HCT116 (cell line): Measurements from ENCODE around the gene SND1. TPM values are rescaled to one million over a fixed set of nuclear protein-coding genes. Genes with fewer than 3 reads are reported as not detected.

Experiments used
- ATAC-seq: fragments of 200-7000 bp; cut with Tn5 transposase; 2 replicates; pipeline ENCODE4 v1.9.1; 2020; ENCODE audit warnings: mild to moderate bottlenecking, moderate library complexity
- BruUV-seq: library from RNA; stranded (reverse); fragments of 400-500 nt; replicated peaks from 2 replicates; lab custom pipeline; 2021; lab: Mats Ljungman, UMichigan
- CTCF ChIA-PET: fragments of 300-600 bp; sonication (Branson Sonifier 250); formaldehyde crosslinking; loops from one replicate; lab custom pipeline; 2021; ENCODE audit warnings: antibody characterized with exemption; lab: Charles Lee
- POLR2A ChIA-PET: fragments of 300-600, 350-600 bp; sonication (Branson Sonifier 250); formaldehyde crosslinking; loops from one replicate; lab custom pipeline; 2021; ENCODE audit warnings: antibody characterized with exemption; lab: Charles Lee
- RAD21 ChIA-PET, 2 experiments: fragments of 300-600 bp; sonication (Branson Sonifier 250); formaldehyde crosslinking; loops; one replicate each; lab custom pipeline; 2023; ENCODE audit warnings: low total read pairs in 2 of 2; ENCODE audit not compliant: uncharacterized antibody in 2 of 2, unreplicated experiment in 2 of 2, low non-redundant PET in 1 of 2; lab: Charles Lee
- DNase-seq: peaks from one replicate; pipeline ENCODE4 v3.0.0-alpha.2; 2010; ENCODE audit warnings: low read depth, low spot score
- H2AFZ ChIP-seq: fragments of 200-600 bp; shearing (Covaris generic), sonication (generic); 2 replicates; pipeline ENCODE4 v1.6.1; 2017; ENCODE audit warnings: low read depth, mixed run types, mixed read lengths, antibody characterized with exemption, low read length; ENCODE audit not compliant: poor library complexity, severe bottlenecking
- H3K27ac ChIP-seq: 2 replicates; pipeline ENCODE4 v1.5.1; 2012; ENCODE audit warnings: low read depth, low read length
- H3K27me3 ChIP-seq: fragments of 200-600 bp; sonication (generic); 2 replicates; pipeline ENCODE4 v1.6.1; 2016; ENCODE audit warnings: mixed run types, low read length, mixed read lengths; ENCODE audit not compliant: insufficient read depth
- H3K36me3 ChIP-seq, 2 experiments: fragments of 200-500 bp in 1 of 2; fragments of 200-600 bp in 1 of 2; sonication (Bioruptor generic) in 1 of 2; sonication (generic) in 1 of 2; 2 replicates each; pipeline versions ENCODE4 v1.5.1 to v1.6.1; 2014 to 2016; ENCODE audit warnings: low read length in 2 of 2, inconsistent platforms in 1 of 2, mixed read lengths in 1 of 2, mixed run types in 1 of 2; ENCODE audit not compliant: insufficient read depth in 2 of 2, control insufficient read depth in 1 of 2
- H3K4me1 ChIP-seq, 2 experiments: fragments of 200-600 bp in 1 of 2; sonication (generic) in 1 of 2; 2 replicates each; pipeline versions ENCODE4 v1.5.1 to v1.6.1; 2012 to 2017; ENCODE audit warnings: low read length in 2 of 2, inconsistent platforms in 1 of 2, mild to moderate bottlenecking in 1 of 2, mixed read lengths in 1 of 2, mixed run types in 1 of 2, moderate library complexity in 1 of 2; ENCODE audit not compliant: insufficient read depth in 2 of 2, control insufficient read depth in 1 of 2
- H3K4me2 ChIP-seq: fragments of 200-600 bp; sonication (generic); 2 replicates; pipeline ENCODE4 v1.6.1; 2017; ENCODE audit warnings: mixed run types, low read length, mixed read lengths
- H3K4me3 ChIP-seq, 2 experiments: fragments of 200-600 bp in 1 of 2; sonication (generic) in 1 of 2; replicated peaks in 1 of 2; 2 replicates each; pipeline ENCODE4 v1.5.1; 2011 to 2016; ENCODE audit warnings: low read length in 2 of 2, control low read depth in 1 of 2, low read depth in 1 of 2, mild to moderate bottlenecking in 1 of 2, mixed read lengths in 1 of 2, mixed run types in 1 of 2
- H3K79me2 ChIP-seq: fragments of 200-600 bp; sonication (generic); 2 replicates; pipeline ENCODE4 v1.6.1; 2017; ENCODE audit warnings: mild to moderate bottlenecking, mixed run types, low read length, moderate library complexity, mixed read lengths; ENCODE audit not compliant: insufficient read depth
- H3K9ac ChIP-seq: fragments of 200-600 bp; sonication (generic); 2 replicates; pipeline ENCODE4 v1.6.1; 2016; ENCODE audit warnings: low read length, mixed read lengths
- H3K9me2 ChIP-seq: fragments of 200-600 bp; sonication (generic), shearing (Covaris generic); 2 replicates; pipeline ENCODE4 v1.6.1; 2017; ENCODE audit warnings: mixed run types, mild to moderate bottlenecking, moderate library complexity; ENCODE audit not compliant: insufficient read depth
- H3K9me3 ChIP-seq, 2 experiments: fragments of 200-500 bp in 1 of 2; fragments of 200-600 bp in 1 of 2; sonication (Bioruptor generic) in 1 of 2; sonication (generic) in 1 of 2; 2 replicates each; pipeline ENCODE4 v1.6.1; 2014 to 2017; ENCODE audit warnings: low read length in 2 of 2, mixed read lengths in 2 of 2, inconsistent platforms in 1 of 2, low read depth in 1 of 2, mild to moderate bottlenecking in 1 of 2, mixed run types in 1 of 2, moderate library complexity in 1 of 2; ENCODE audit not compliant: control insufficient read depth in 1 of 2, insufficient read depth in 1 of 2
- H4K20me1 ChIP-seq: fragments of 200-600 bp; sonication (generic), shearing (Covaris generic); 2 replicates; pipeline ENCODE4 v1.6.1; 2017; ENCODE audit warnings: mixed run types, mild to moderate bottlenecking, moderate library complexity; ENCODE audit not compliant: insufficient read depth
- CBX3 ChIP-seq: IDR thresholded peaks from 2 replicates; pipeline ENCODE4 v1.6.1; 2012; ENCODE audit warnings: low read depth
- CEBPB ChIP-seq: IDR thresholded peaks from 2 replicates; pipeline ENCODE4 v1.6.1; 2012; ENCODE audit warnings: low read depth
- CTCF ChIP-seq, 3 experiments: fragments of 200-600 bp in 1 of 3; sonication (generic) in 1 of 3; IDR thresholded peaks in 2 of 3; conservative IDR thresholded peaks in 1 of 3; 2 replicates each; pipeline ENCODE4 v1.5.1; 2012 to 2017; ENCODE audit warnings: low read depth in 2 of 3, low read length in 2 of 3, antibody characterized with exemption in 1 of 3, borderline replicate concordance in 1 of 3, control low read depth in 1 of 3, mild to moderate bottlenecking in 1 of 3, mixed read lengths in 1 of 3, mixed run types in 1 of 3, moderate library complexity in 1 of 3; ENCODE audit not compliant: insufficient read depth in 1 of 3
- EZH2 ChIP-seq: fragments of 200-600 bp; sonication (generic); IDR thresholded peaks from 2 replicates; pipeline ENCODE4 v1.6.1; 2017; ENCODE audit warnings: antibody characterized with exemption, mixed run types
- EZH2phosphoT487 ChIP-seq: fragments of 200-600 bp; IDR thresholded peaks from 2 replicates; pipeline ENCODE4 v1.6.1; 2018; ENCODE audit warnings: antibody characterized with exemption, borderline replicate concordance
- FOSL1 ChIP-seq: IDR thresholded peaks from 2 replicates; pipeline ENCODE4 v1.6.1; 2012; ENCODE audit warnings: low read depth
- JUND ChIP-seq: IDR thresholded peaks from 2 replicates; pipeline ENCODE4 v1.6.1; 2012
- MAX ChIP-seq: IDR thresholded peaks from 2 replicates; pipeline ENCODE4 v1.6.1; 2012
- POLR2A ChIP-seq: IDR thresholded peaks from 2 replicates; pipeline ENCODE4 v1.7.0; 2011; ENCODE audit warnings: borderline replicate concordance; ENCODE audit not compliant: insufficient read depth, insufficient read length; ENCODE audit errors: extremely low read depth
- POLR2AphosphoS5 ChIP-seq: IDR thresholded peaks from 2 replicates; pipeline ENCODE4 v1.6.1; 2011; ENCODE audit warnings: mild to moderate bottlenecking, low read depth, low read length, moderate library complexity
- RAD21 ChIP-seq: IDR thresholded peaks from 2 replicates; pipeline ENCODE4 v1.6.1; 2012; ENCODE audit warnings: low read depth, mild to moderate bottlenecking
- REST ChIP-seq: IDR thresholded peaks from 2 replicates; pipeline ENCODE4 v1.6.1; 2012; ENCODE audit warnings: low read depth
- SRF ChIP-seq: IDR thresholded peaks from 2 replicates; pipeline ENCODE4 v1.6.1; 2012; ENCODE audit warnings: low read depth
- ZFX ChIP-seq: fragments of 450-650 bp; IDR thresholded peaks from 2 replicates; pipeline ENCODE4 v1.6.1; 2017
- intact Hi-C: fragments of 100-400 bp; cut with micrococcal nuclease; formaldehyde crosslinking; loops from 2 replicates; pipeline ENCODE4 v1.10.0; 2022
- total RNA-seq: library from RNA; stranded (reverse); gene quantifications from one replicate; pipeline ENCODE4 v1.2.1, GENCODE V29; 2021; ENCODE audit not compliant: unreplicated experiment

The SND1 gene
- total RNA-seq, 1 experiment from 2014 or later = 169 TPM

GRCh38 chr7:127973832-127974231 is 321.8 kb downstream of the SND1 start:
- Histone ChIP-seq H3K9me2 (no peaks in the 10 kb centered on the region), H3K27me3 (no peaks in the 10 kb centered on the region), H3K4me3 (no peak overlapping the region), H4K20me1 (no peaks in the 10 kb centered on the region), H2AFZ (no peak overlapping the region), H3K4me1 (no peaks in the 10 kb centered on the region), H3K4me2 (no peak overlapping the region), H3K79me2 (no peaks in the 10 kb centered on the region), H3K9ac (no peak overlapping the region), H3K36me3 (peaks cover 0 to 21% of the 10 kb centered on the region in 2 experiments; a peak in 2 of 4 replicates), H3K9me3 (peaks cover 0 to 6% of the 10 kb centered on the region in 2 experiments; a peak in 1 of 4 replicates), H3K27ac (no peak overlapping the region)
- ChIA-PET POLR2A (no interaction called here), CTCF (no interaction called here), RAD21 (no interaction called here)
- no peak for DNase-seq
- intact Hi-C loops = no loop called here
- ATAC-seq = no peak
- TF ChIP-seq CTCF (IDR thresholded peaks at IDR 0.05 in 2 of 3, conservative IDR thresholded peaks at IDR 0.05 in 1 of 3; ENCODE audit: borderline replicate concordance in 1 of 3, insufficient read depth in 1 of 3, low read depth in 2 of 3, low read length in 2 of 3) = no peak
- TF ChIP-seq POLR2A = no peak
- TF ChIP-seq CEBPB = no peak
- no peak for TF ChIP-seq EZH2phosphoT487
- no TSS peak for BruUV-seq

- H3K9me3 ChIP-seq = peaks cover 0 to 10% of the 10 kb centered on the region in 2 experiments; a peak in 1 of 4 replicates
- H3K4me2 ChIP-seq = no peak overlapping the region
- H4K20me1 ChIP-seq = no peaks in the 10 kb centered on the region
- H3K27me3 ChIP-seq = no peaks in the 10 kb centered on the region
- intact Hi-C loops = no loop called here
- no peaks in the 10 kb centered on the region for H3K9me2 ChIP-seq
- no peaks in the 10 kb centered on the region for H3K79me2 ChIP-seq
- ChIA-PET CTCF (no interaction called here), RAD21 (no interaction called here), POLR2A (no interaction called here)
- no peak overlapping the region for H3K27ac ChIP-seq
- H3K4me1 ChIP-seq = no peaks in the 10 kb centered on the region
- no peak overlapping the region for H3K9ac ChIP-seq
- H3K36me3 ChIP-seq = peaks cover 0 to 21% of the 10 kb centered on the region in 2 experiments; a peak in 2 of 4 replicates
- ATAC-seq = no peak
- no TSS peak for BruUV-seq
- H3K4me3 ChIP-seq = no peak overlapping the region
- no peak for DNase-seq
- H2AFZ ChIP-seq = no peak overlapping the region
- TF ChIP-seq EZH2 = no peak
- no peak for TF ChIP-seq SRF
- TF ChIP-seq CBX3 = no peak
- no peak for TF ChIP-seq REST
- TF ChIP-seq JUND = no peak
- no peak for TF ChIP-seq POLR2AphosphoS5
- no peak for TF ChIP-seq MAX
- TF ChIP-seq ZFX = no peak
- no peak for TF ChIP-seq RAD21
- TF ChIP-seq FOSL1 = no peak
Observed at GRCh38 chr7:127974446-127975035, 322.5 kb downstream of the SND1 start.
